WTC11 (cell line): ENCODE results near the gene CCBE1. TPM values are rescaled to one million over a fixed set of nuclear protein-coding genes. Genes with fewer than 3 reads are reported as not detected.

Experiments used
- ATAC-seq: fragments of 200-7000 bp; cut with Tn5 transposase; 2 replicates; pipeline ENCODE4 v1.10.0; 2021; ENCODE audit warnings: mild to moderate bottlenecking, moderate library complexity
- CTCF ChIA-PET: fragments of 300-600 bp; sonication (Branson Sonifier 250); formaldehyde crosslinking; loops from one replicate; lab custom pipeline; 2021; ENCODE audit warnings: antibody characterized with exemption; lab: Charles Lee
- POLR2A ChIA-PET: fragments of 350-600 bp; sonication (Branson Sonifier 250); formaldehyde crosslinking; loops from one replicate; lab custom pipeline; 2021; ENCODE audit warnings: antibody characterized with exemption; lab: Charles Lee
- DNase-seq: peaks from one replicate; pipeline ENCODE4 v3.0.0; 2021; ENCODE audit warnings: low spot score
- H3K27ac Mint-ChIP-seq: 2 replicates; pipeline ENCODE4 v1.8.0; 2021; ENCODE audit warnings: mixed read lengths
- H3K27me3 Mint-ChIP-seq: 2 replicates; pipeline ENCODE4 v1.8.0; 2021; ENCODE audit warnings: low read depth, mild to moderate bottlenecking, moderate library complexity, mixed read lengths
- H3K36me3 Mint-ChIP-seq: 2 replicates; pipeline ENCODE4 v1.8.0; 2021; ENCODE audit warnings: mixed read lengths
- H3K4me1 Mint-ChIP-seq: 2 replicates; pipeline ENCODE4 v1.8.0; 2022; ENCODE audit warnings: mixed read lengths
- H3K4me3 Mint-ChIP-seq: 2 replicates; pipeline ENCODE4 v1.8.0; 2021; ENCODE audit warnings: mild to moderate bottlenecking, moderate library complexity, mixed read lengths
- H3K9me3 Mint-ChIP-seq: 2 replicates; pipeline ENCODE4 v1.8.0; 2021; ENCODE audit warnings: mixed read lengths
- ARID4B ChIP-seq: sonication (generic); formaldehyde crosslinking; IDR thresholded peaks from 2 replicates; pipeline ENCODE4 v1.8.0; 2023; ENCODE audit warnings: missing genetic modification reagents, mild to moderate bottlenecking, borderline replicate concordance
- ATF1 ChIP-seq: sonication (generic); formaldehyde crosslinking; IDR thresholded peaks from 2 replicates; pipeline ENCODE4 v1.8.1; 2023; ENCODE audit warnings: mild to moderate bottlenecking, moderate library complexity, missing genetic modification reagents
- ATF3 ChIP-seq: sonication (generic); formaldehyde crosslinking; conservative IDR thresholded peaks from 2 replicates; pipeline ENCODE4 v1.8.1; 2022; ENCODE audit warnings: mild to moderate bottlenecking, missing genetic modification reagents
- E2F5 ChIP-seq: sonication (generic); formaldehyde crosslinking; IDR thresholded peaks from 2 replicates; pipeline ENCODE4 v1.8.1; 2022; ENCODE audit warnings: mild to moderate bottlenecking, moderate library complexity, missing genetic modification reagents
- ELF4 ChIP-seq: sonication (generic); formaldehyde crosslinking; IDR thresholded peaks from 2 replicates; pipeline ENCODE4 v1.8.1; 2022; ENCODE audit warnings: low read depth, mild to moderate bottlenecking, moderate library complexity, missing genetic modification reagents
- ETV6 ChIP-seq: sonication (generic); formaldehyde crosslinking; IDR thresholded peaks from 2 replicates; pipeline ENCODE4 v1.8.1; 2022; ENCODE audit warnings: mild to moderate bottlenecking, missing genetic modification reagents
- FOXJ3 ChIP-seq: sonication (generic); formaldehyde crosslinking; IDR thresholded peaks from 2 replicates; pipeline ENCODE4 v1.9.0; 2021; ENCODE audit warnings: missing genetic modification reagents, mild to moderate bottlenecking, borderline replicate concordance
- FOXP1 ChIP-seq: sonication (generic); formaldehyde crosslinking; IDR thresholded peaks from 2 replicates; pipeline ENCODE4 v1.8.0; 2022; ENCODE audit warnings: missing genetic modification reagents, mild to moderate bottlenecking, moderate library complexity, borderline replicate concordance
- GTF2I ChIP-seq: fragments of 250-450 bp; sonication (Bioruptor Pico); conservative IDR thresholded peaks from 2 replicates; pipeline ENCODE4 v1.4.0; 2021; ENCODE audit warnings: mild to moderate bottlenecking
- HMGA2 ChIP-seq: fragments of 250-450 bp; sonication (Bioruptor Pico); IDR thresholded peaks from 2 replicates; pipeline ENCODE4 v1.4.0; 2021; ENCODE audit warnings: mild to moderate bottlenecking, moderate library complexity
- IRF1 ChIP-seq: sonication (generic); formaldehyde crosslinking; IDR thresholded peaks from 2 replicates; pipeline ENCODE4 v1.8.0; 2023; ENCODE audit warnings: missing genetic modification reagents
- IRF2 ChIP-seq: sonication (generic); formaldehyde crosslinking; IDR thresholded peaks from 2 replicates; pipeline ENCODE4 v1.8.0; 2022; ENCODE audit warnings: low read depth, missing genetic modification reagents, borderline replicate concordance
- KAT7 ChIP-seq: sonication (generic); formaldehyde crosslinking; IDR thresholded peaks from 2 replicates; pipeline ENCODE4 v1.8.1; 2023; ENCODE audit warnings: missing genetic modification reagents, mild to moderate bottlenecking, borderline replicate concordance
- MAX ChIP-seq: sonication (generic); formaldehyde crosslinking; IDR thresholded peaks from 2 replicates; pipeline ENCODE4 v1.8.0; 2022; ENCODE audit warnings: mild to moderate bottlenecking, missing genetic modification reagents
- SMAD4 ChIP-seq: sonication (generic); formaldehyde crosslinking; IDR thresholded peaks from 2 replicates; pipeline ENCODE4 v1.8.0; 2022; ENCODE audit warnings: mild to moderate bottlenecking, missing genetic modification reagents
- SP1 ChIP-seq: sonication (generic); formaldehyde crosslinking; conservative IDR thresholded peaks from 2 replicates; pipeline ENCODE4 v1.8.1; 2022; ENCODE audit warnings: missing genetic modification reagents
- TP53 ChIP-seq: sonication (generic); formaldehyde crosslinking; IDR thresholded peaks from 2 replicates; pipeline ENCODE4 v1.8.1; 2023; ENCODE audit warnings: mild to moderate bottlenecking, missing genetic modification reagents
- ZMAT4 ChIP-seq: fragments of 250-450 bp; sonication (Bioruptor Pico); IDR thresholded peaks from 2 replicates; pipeline ENCODE4 v1.9.0; 2021; ENCODE audit warnings: mild to moderate bottlenecking
- ZNF281 ChIP-seq: sonication (generic); formaldehyde crosslinking; IDR thresholded peaks from 2 replicates; pipeline ENCODE4 v1.8.0; 2023; ENCODE audit warnings: mild to moderate bottlenecking, missing genetic modification reagents
- ZNF425 ChIP-seq: fragments of 250-450 bp; sonication (Bioruptor Pico); conservative IDR thresholded peaks from 2 replicates; pipeline ENCODE4 v1.9.0; 2021; ENCODE audit warnings: mild to moderate bottlenecking
- total RNA-seq: library from RNA; stranded (reverse); gene quantifications from 3 replicates; pipeline ENCODE4 v1.2.3, GENCODE V29; 2021

The CCBE1 gene
- total RNA-seq, 1 experiment from 2014 or later, result 9.7 TPM

GRCh38 chr18:59742325-59743111 lies 45.3 kb upstream of the CCBE1 start:
- ChIA-PET CTCF (interaction anchor here (1.1 kb wide), 1 partner anchor 45 kb away, joined by 4 read pairs; the partner anchor contains the start of gene CCBE1), POLR2A (interaction anchor here (0.6 kb wide), 1 partner anchor 399 kb away, joined by 4 read pairs; no protein-coding TSS in a partner anchor)

GRCh38 chr18:59740141-59740540 lies 42.9 kb upstream of the CCBE1 start:
- Mint-ChIP-seq H3K4me1 (no peaks in the 10 kb centered on the region), H3K27me3 (peaks cover 3% of the 10 kb centered on the region; the same call in 1 of the 2 replicates), H3K4me3 (no peak overlapping the region), H3K27ac (no peak overlapping the region), H3K36me3 (peaks cover 5% of the 10 kb centered on the region), H3K9me3 (peaks cover 10% of the 10 kb centered on the region)
- POLR2A ChIA-PET, result no interaction called here
- DNase-seq (no peak), ATAC-seq (no peak)
- CTCF ChIA-PET, result interaction anchor here (2.6 kb wide), 1 partner anchor 43 kb away, joined by 12 read pairs; the partner anchor contains the start of gene CCBE1
- TF ChIP-seq ELF4 (CRISPR knock-in tag), result no peak
- TF ChIP-seq ARID4B (CRISPR knock-in tag), result no peak
- no peak for TF ChIP-seq ZMAT4 (CRISPR knock-in tag)
- no peak for TF ChIP-seq ZNF281 (CRISPR knock-in tag)

More at GRCh38 chr18:59742325-59743111, 45.3 kb upstream of the CCBE1 start:
- H3K27ac Mint-ChIP-seq, result no peak overlapping the region
- no peak for DNase-seq
- H3K4me3 Mint-ChIP-seq, result no peak overlapping the region
- TF ChIP-seq E2F5 (CRISPR knock-in tag) (no peak), IRF1 (CRISPR knock-in tag) (no peak), ZNF425 (no peak), ATF1 (CRISPR knock-in tag) (no peak), FOXJ3 (CRISPR knock-in tag) (no peak), GTF2I (CRISPR knock-in tag) (no peak), FOXP1 (CRISPR knock-in tag) (no peak), IRF2 (CRISPR knock-in tag) (no peak), SMAD4 (no peak), MAX (CRISPR knock-in tag) (no peak), KAT7 (CRISPR knock-in tag) (no peak), ATF3 (CRISPR knock-in tag) (no peak), ETV6 (CRISPR knock-in tag) (no peak), SP1 (CRISPR knock-in tag) (no peak), HMGA2 (CRISPR knock-in tag) (no peak), TP53 (CRISPR knock-in tag) (no peak)
- ATAC-seq, result no peak
- H3K4me1 Mint-ChIP-seq, result no peaks in the 10 kb centered on the region
- H3K9me3 Mint-ChIP-seq, result peaks cover 10% of the 10 kb centered on the region
- H3K36me3 Mint-ChIP-seq, result peaks cover 5% of the 10 kb centered on the region
- peaks cover 3% of the 10 kb centered on the region; the same call in 1 of the 2 replicates for H3K27me3 Mint-ChIP-seq
